Erythroblast (primary cell): Measurements from ENCODE around the gene SPAG9.
"Not testable (repeated sequence)": the region's sequence is repeated elsewhere in the genome, so short reads cannot be mapped to it uniquely, and the experiment has no call there.

Source experiments
- GATA1 ChIP-seq: IDR thresholded peaks from 2 replicates; pipeline ENCODE4 v1.6.1; 2011; ENCODE audit warnings: low read depth, mild to moderate bottlenecking, control low read depth, low read length, moderate library complexity
- POLR2A ChIP-seq: IDR thresholded peaks from 2 replicates; pipeline ENCODE4 v1.6.1; 2011; ENCODE audit warnings: mild to moderate bottlenecking, low read length

GRCh38 chr17:51112303-51113222 is 8.1 kb downstream of the SPAG9 start:
- TF ChIP-seq POLR2A, GATA1: not testable (repeated sequence)
